ENCODE results near the gene DNASE1L3. TPM values are rescaled to one million over a fixed set of nuclear protein-coding genes. Genes with fewer than 3 reads are reported as not detected.

Gene DNASE1L3
- total and polyA plus RNA-seq, 12 donors, result 1.2 to 4.6 (median 2.4) TPM

DNA sequence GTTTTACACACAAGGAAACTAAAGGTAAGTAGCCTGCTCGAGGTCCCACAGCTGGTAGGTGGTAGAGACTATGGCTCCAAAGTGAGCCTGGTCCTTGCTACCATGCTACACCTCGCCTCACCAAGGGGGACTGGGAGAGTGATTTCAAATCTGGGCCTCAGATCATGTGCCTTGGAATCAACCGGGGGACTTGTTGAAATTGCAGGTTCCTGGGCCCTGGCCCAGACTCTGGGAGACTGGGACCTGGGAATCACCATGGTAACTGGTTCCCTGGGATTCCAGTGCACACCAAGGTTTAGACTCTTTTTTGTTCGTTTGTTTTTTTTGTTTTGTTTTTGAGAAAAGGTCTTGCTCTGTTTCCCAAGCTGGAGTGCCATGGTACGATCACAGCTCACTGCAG, 21.1 kb downstream of the DNASE1L3 start:
- Histone ChIP-seq H3K27me3 (no peaks in the 10 kb centered on the region), H3K9me3 (no peaks in the 10 kb centered on the region), H3K4me3 (no peak overlapping the region), H3K27ac (peak overlapping the region in 8 of 10 donors; percentile 10 to 59 (median 40)), H3K4me1 (peaks cover 0 to 26% (median 18%) of the 10 kb centered on the region in 9 donors), H3K36me3 (no peaks in the 10 kb centered on the region)
- WGBS, 2 donors, result 76 to 81% methylated on average over 5 of the region's 5 CpGs
- TF ChIP-seq, protein P1, sequence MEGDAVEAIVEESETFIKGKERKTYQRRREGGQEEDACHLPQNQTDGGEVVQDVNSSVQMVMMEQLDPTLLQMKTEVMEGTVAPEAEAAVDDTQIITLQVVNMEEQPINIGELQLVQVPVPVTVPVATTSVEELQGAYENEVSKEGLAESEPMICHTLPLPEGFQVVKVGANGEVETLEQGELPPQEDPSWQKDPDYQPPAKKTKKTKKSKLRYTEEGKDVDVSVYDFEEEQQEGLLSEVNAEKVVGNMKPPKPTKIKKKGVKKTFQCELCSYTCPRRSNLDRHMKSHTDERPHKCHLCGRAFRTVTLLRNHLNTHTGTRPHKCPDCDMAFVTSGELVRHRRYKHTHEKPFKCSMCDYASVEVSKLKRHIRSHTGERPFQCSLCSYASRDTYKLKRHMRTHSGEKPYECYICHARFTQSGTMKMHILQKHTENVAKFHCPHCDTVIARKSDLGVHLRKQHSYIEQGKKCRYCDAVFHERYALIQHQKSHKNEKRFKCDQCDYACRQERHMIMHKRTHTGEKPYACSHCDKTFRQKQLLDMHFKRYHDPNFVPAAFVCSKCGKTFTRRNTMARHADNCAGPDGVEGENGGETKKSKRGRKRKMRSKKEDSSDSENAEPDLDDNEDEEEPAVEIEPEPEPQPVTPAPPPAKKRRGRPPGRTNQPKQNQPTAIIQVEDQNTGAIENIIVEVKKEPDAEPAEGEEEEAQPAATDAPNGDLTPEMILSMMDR (IDR thresholded peaks at IDR 0.05), result no peak
- intact Hi-C loops (cut with DNase I), result loop anchor here (2.0 to 10.0 kb wide), 8 partner anchors 27 to 345 kb away; partner anchors contain the start of genes ABHD6 (in 1 of the 10) and ACOX2 (in 1 of the 10)
- no peak for ATAC-seq
- no peak for DNase-seq

DNA sequence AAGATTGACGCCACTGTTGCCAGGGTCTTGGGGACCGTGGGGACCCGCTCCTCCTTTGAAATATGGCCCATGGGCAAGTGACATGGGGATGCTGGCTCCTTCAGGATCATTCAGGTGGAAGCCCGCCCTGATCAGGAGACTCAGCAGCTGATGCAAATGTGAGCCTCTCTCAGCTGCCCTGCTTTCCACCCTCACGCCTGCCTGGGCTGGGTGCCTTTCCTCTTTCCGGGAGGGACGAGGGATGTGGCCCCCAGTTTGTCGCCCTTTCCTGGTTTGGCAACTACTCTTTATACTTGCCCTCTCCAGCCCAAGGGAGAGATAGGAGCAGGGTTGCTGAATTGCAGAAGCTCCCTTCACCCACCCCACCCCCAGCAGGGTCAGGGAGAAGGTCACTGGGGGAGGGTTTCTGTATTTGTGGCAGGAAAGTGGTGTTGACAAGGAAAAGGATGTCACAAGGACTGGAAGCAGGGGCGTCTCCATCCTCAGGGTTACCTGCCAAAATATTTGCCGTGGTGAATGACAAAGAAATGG, 21.8 kb downstream of the DNASE1L3 start:
- ATAC-seq, result peak; percentile 42 to 73 (median 69)
- H3K27ac ChIP-seq, result peak overlapping the region in 7 of 10 donors; percentile 17 to 59 (median 48)

GRCh38 chr3:58188173-58188564, 22.6 kb downstream of the DNASE1L3 start:
- H3K9me3 ChIP-seq, result no peaks in the 10 kb centered on the region
- 81 to 90% methylated on average over 6 of the region's 6 CpGs for WGBS, 2 donors
- H3K36me3 ChIP-seq, result no peaks in the 10 kb centered on the region
- no peaks in the 10 kb centered on the region for H3K27me3 ChIP-seq
- peaks cover 0 to 26% (median 18%) of the 10 kb centered on the region in 9 donors for H3K4me1 ChIP-seq
- no peak for ATAC-seq
- DNase-seq, result no peak
- TF ChIP-seq, protein P1 (IDR thresholded peaks at IDR 0.05), result no peak
- H3K27ac ChIP-seq, result peak overlapping the region in 5 of 10 donors; percentile 33 to 59 (median 50)
- H3K4me3 ChIP-seq, result no peak overlapping the region
- intact Hi-C loops (cut with DNase I), result loop anchor here (2.0 to 10.0 kb wide), 8 partner anchors 29 to 347 kb away; partner anchors contain the start of genes ABHD6 (in 1 of the 10) and ACOX2 (in 1 of the 10)

More for the DNA sequence above, 21.8 kb downstream of the DNASE1L3 start:
- no peak overlapping the region for H3K4me3 ChIP-seq
- no peaks in the 10 kb centered on the region for H3K9me3 ChIP-seq
- H3K36me3 ChIP-seq, result no peaks in the 10 kb centered on the region
- H3K27me3 ChIP-seq, result no peaks in the 10 kb centered on the region
- H3K4me1 ChIP-seq, result peaks cover 0 to 26% (median 18%) of the 10 kb centered on the region in 9 donors
- TF ChIP-seq, protein P1 (IDR thresholded peaks at IDR 0.05), result no peak
- intact Hi-C loops (cut with DNase I), result loop anchor here (2.0 to 10.0 kb wide), 8 partner anchors 28 to 346 kb away; partner anchors contain the start of genes ABHD6 (in 1 of the 10) and ACOX2 (in 1 of the 10)
- DNase-seq, result peak in 1 of 2 donors; percentile 38
- WGBS, 2 donors, result 45% methylated on average over 10 of the region's 10 CpGs

GRCh38 chr3:58184982-58185360, 25.8 kb downstream of the DNASE1L3 start:
- Histone ChIP-seq H3K9me3 (no peaks in the 10 kb centered on the region), H3K4me1 (peaks cover 0 to 23% (median 18%) of the 10 kb centered on the region in 9 donors), H3K27me3 (no peaks in the 10 kb centered on the region), H3K27ac (no peak overlapping the region), H3K36me3 (no peaks in the 10 kb centered on the region), H3K4me3 (no peak overlapping the region)
- TF ChIP-seq, protein P1 (IDR thresholded peaks at IDR 0.05), result no peak
- DNase-seq (no peak), ATAC-seq (no peak)
- intact Hi-C loops (cut with DNase I), result loop anchor here in 9 of 10 donors (5.0 to 10.0 kb wide), 5 partner anchors 50 to 350 kb away; partner anchors contain the start of genes ABHD6 (in 1 of the 9) and ACOX2 (in 1 of the 9)
- WGBS, 2 donors, result 93 to 96% methylated on average over 7 of the region's 7 CpGs

Measured in heart right ventricle (tissue), 16 donors.